ENCODE results near the gene KCNH6.

The KCNH6 gene

GRCh38 chr17:63523253-63523855, at the start of gene KCNH6:
Gene KCNH6, plus strand, starts transcription at chr17:63523358. Its CDS starts 56 bp downstream, at chr17:63523414.
- FAIRE-seq = no peak

- no peak for FAIRE-seq
These were observed 49.0 kb upstream of the KCNH6 start for GRCh38 chr17:63474174-63474573.

- FAIRE-seq = no peak
These were observed 48.3 kb upstream of the KCNH6 start for GRCh38 chr17:63474586-63475460.

GRCh38 chr17:63475491-63476412, 47.4 kb upstream of the KCNH6 start:
- no peak for FAIRE-seq

- FAIRE-seq = no peak
These were observed 46.7 kb upstream of the KCNH6 start for GRCh38 chr17:63476459-63476853.

- no peak for FAIRE-seq
These were observed 46.2 kb upstream of the KCNH6 start, which contains the start of gene ACE for GRCh38 chr17:63476854-63477479. Gene ACE, plus strand, starts transcription at chr17:63477061. Its CDS starts 34 bp downstream, at chr17:63477095.

GRCh38 chr17:63477480-63478440, 45.4 kb upstream of the KCNH6 start:
- FAIRE-seq = no peak

GRCh38 chr17:63478814-63479494, 44.2 kb upstream of the KCNH6 start:
- no peak for FAIRE-seq

GRCh38 chr17:63479495-63480184, 43.5 kb upstream of the KCNH6 start:
- no peak for FAIRE-seq

- no peak for FAIRE-seq
These were observed 42.9 kb upstream of the KCNH6 start for GRCh38 chr17:63480192-63480784.

GRCh38 chr17:63480826-63481487, 42.2 kb upstream of the KCNH6 start:
- no peak for FAIRE-seq

- no peak for FAIRE-seq
These were observed 41.7 kb upstream of the KCNH6 start for GRCh38 chr17:63481488-63481870.

GRCh38 chr17:63482509-63482908, 40.6 kb upstream of the KCNH6 start:
- no peak for FAIRE-seq

- no peak for FAIRE-seq
These were observed 40.1 kb upstream of the KCNH6 start for GRCh38 chr17:63483038-63483437.

GRCh38 chr17:63483655-63484575, 39.2 kb upstream of the KCNH6 start:
- no peak for FAIRE-seq

GRCh38 chr17:63486317-63487013, 36.7 kb upstream of the KCNH6 start:
- no peak for FAIRE-seq

GRCh38 chr17:63487014-63487339, 36.2 kb upstream of the KCNH6 start:
- FAIRE-seq = no peak

GRCh38 chr17:63488851-63489250, 34.3 kb upstream of the KCNH6 start:
- FAIRE-seq = no peak

Data from A204.1 (cell line).